Measurements from ENCODE around the gene PPP1R7. TPM values are rescaled to one million over a fixed set of nuclear protein-coding genes. Genes with fewer than 3 reads are reported as not detected.

Gene PPP1R7
- total RNA-seq, 2 donors from 2014 or later = 48.5 to 52.7 TPM

- Histone ChIP-seq H3K36me3 (ENCODE audit: control insufficient read depth, insufficient read depth, low read length) (peaks cover 13% of the 10 kb centered on the region), H3K9ac (ENCODE audit: extremely low read depth, low read length, poor library complexity, severe bottlenecking) (no peak overlapping the region), H3K27me3 (ENCODE audit: control insufficient read depth, insufficient read depth, low read length, poor library complexity, severe bottlenecking) (no peaks in the 10 kb centered on the region), H3K4me3 (ENCODE audit: low read length) (no peak overlapping the region), H3K27ac (ENCODE audit: low read depth, low read length) (no peak overlapping the region), H3K9me3 (ENCODE audit: control insufficient read depth, low read length) (peaks cover 6% of the 10 kb centered on the region), H3K4me1 (ENCODE audit: control insufficient read depth, insufficient read depth, low read length) (no peaks in the 10 kb centered on the region)
- 92 to 94% methylated on average over 11 to 16 of the region's 16 CpGs for WGBS, 2 experiments (ENCODE audit: insufficient coverage in 1 of 2, insufficient read length in 1 of 2)
- no peak for DNase-seq
- peaks cover 58% of the 10 kb centered on the region for H3K36me3 Mint-ChIP-seq (ENCODE audit: low read depth)
- H3K9me3 Mint-ChIP-seq = peaks cover 6% of the 10 kb centered on the region
- H3K4me3 Mint-ChIP-seq = no peak overlapping the region
- H3K4me1 Mint-ChIP-seq = no peaks in the 10 kb centered on the region
- no peaks in the 10 kb centered on the region for H3K27me3 Mint-ChIP-seq (ENCODE audit: insufficient read depth)
- H3K27ac Mint-ChIP-seq = no peak overlapping the region
- TF ChIP-seq, protein P1, sequence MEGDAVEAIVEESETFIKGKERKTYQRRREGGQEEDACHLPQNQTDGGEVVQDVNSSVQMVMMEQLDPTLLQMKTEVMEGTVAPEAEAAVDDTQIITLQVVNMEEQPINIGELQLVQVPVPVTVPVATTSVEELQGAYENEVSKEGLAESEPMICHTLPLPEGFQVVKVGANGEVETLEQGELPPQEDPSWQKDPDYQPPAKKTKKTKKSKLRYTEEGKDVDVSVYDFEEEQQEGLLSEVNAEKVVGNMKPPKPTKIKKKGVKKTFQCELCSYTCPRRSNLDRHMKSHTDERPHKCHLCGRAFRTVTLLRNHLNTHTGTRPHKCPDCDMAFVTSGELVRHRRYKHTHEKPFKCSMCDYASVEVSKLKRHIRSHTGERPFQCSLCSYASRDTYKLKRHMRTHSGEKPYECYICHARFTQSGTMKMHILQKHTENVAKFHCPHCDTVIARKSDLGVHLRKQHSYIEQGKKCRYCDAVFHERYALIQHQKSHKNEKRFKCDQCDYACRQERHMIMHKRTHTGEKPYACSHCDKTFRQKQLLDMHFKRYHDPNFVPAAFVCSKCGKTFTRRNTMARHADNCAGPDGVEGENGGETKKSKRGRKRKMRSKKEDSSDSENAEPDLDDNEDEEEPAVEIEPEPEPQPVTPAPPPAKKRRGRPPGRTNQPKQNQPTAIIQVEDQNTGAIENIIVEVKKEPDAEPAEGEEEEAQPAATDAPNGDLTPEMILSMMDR (conservative IDR thresholded peaks at IDR 0.05) = no peak
These were observed 26.3 kb upstream of the PPP1R7 start for GRCh38 chr2:241123816-241124536.

GRCh38 chr2:241125626-241126025 lies 24.6 kb upstream of the PPP1R7 start:
- Histone ChIP-seq H3K36me3 (ENCODE audit: control insufficient read depth, insufficient read depth, low read length) (peaks cover 15% of the 10 kb centered on the region), H3K27me3 (ENCODE audit: control insufficient read depth, insufficient read depth, low read length, poor library complexity, severe bottlenecking) (no peaks in the 10 kb centered on the region), H3K9me3 (ENCODE audit: control insufficient read depth, low read length) (peaks cover 4% of the 10 kb centered on the region), H3K9ac (ENCODE audit: extremely low read depth, low read length, poor library complexity, severe bottlenecking) (no peak overlapping the region), H3K27ac (ENCODE audit: low read depth, low read length) (no peak overlapping the region), H3K4me1 (ENCODE audit: control insufficient read depth, insufficient read depth, low read length) (no peaks in the 10 kb centered on the region), H3K4me3 (ENCODE audit: low read length) (no peak overlapping the region)
- peaks cover 3% of the 10 kb centered on the region for H3K9me3 Mint-ChIP-seq
- TF ChIP-seq, protein P1 (conservative IDR thresholded peaks at IDR 0.05) = no peak
- no peak overlapping the region for H3K27ac Mint-ChIP-seq
- H3K36me3 Mint-ChIP-seq (ENCODE audit: low read depth) = peaks cover 55% of the 10 kb centered on the region
- no peaks in the 10 kb centered on the region for H3K27me3 Mint-ChIP-seq (ENCODE audit: insufficient read depth)
- no peak for DNase-seq
- H3K4me1 Mint-ChIP-seq = no peaks in the 10 kb centered on the region
- H3K4me3 Mint-ChIP-seq = no peak overlapping the region
- 88 to 95% methylated on average over 2 to 13 of the region's 13 CpGs for WGBS, 2 experiments (ENCODE audit: insufficient coverage in 1 of 2, insufficient read length in 1 of 2)

GRCh38 chr2:241126201-241126611 lies 24.1 kb upstream of the PPP1R7 start:
- no peaks in the 10 kb centered on the region for H3K9me3 ChIP-seq (ENCODE audit: control insufficient read depth, low read length)
- H3K27me3 Mint-ChIP-seq (ENCODE audit: insufficient read depth) = no peaks in the 10 kb centered on the region
- H3K36me3 ChIP-seq (ENCODE audit: control insufficient read depth, insufficient read depth, low read length) = peaks cover 9% of the 10 kb centered on the region
- H3K4me3 Mint-ChIP-seq = no peak overlapping the region
- no peak overlapping the region for H3K27ac ChIP-seq (ENCODE audit: low read depth, low read length)
- H3K9ac ChIP-seq (ENCODE audit: extremely low read depth, low read length, poor library complexity, severe bottlenecking) = no peak overlapping the region
- TF ChIP-seq, protein P1 (conservative IDR thresholded peaks at IDR 0.05) = no peak
- no peaks in the 10 kb centered on the region for H3K9me3 Mint-ChIP-seq
- 93% methylated on average over 18 to 21 of the region's 21 CpGs for WGBS, 2 experiments (ENCODE audit: insufficient coverage in 1 of 2, insufficient read length in 1 of 2)
- H3K4me3 ChIP-seq (ENCODE audit: low read length) = no peak overlapping the region
- DNase-seq = no peak
- peaks cover 53% of the 10 kb centered on the region for H3K36me3 Mint-ChIP-seq (ENCODE audit: low read depth)
- H3K4me1 ChIP-seq (ENCODE audit: control insufficient read depth, insufficient read depth, low read length) = no peaks in the 10 kb centered on the region
- H3K27me3 ChIP-seq (ENCODE audit: control insufficient read depth, insufficient read depth, low read length, poor library complexity, severe bottlenecking) = no peaks in the 10 kb centered on the region
- H3K27ac Mint-ChIP-seq = no peak overlapping the region
- no peaks in the 10 kb centered on the region for H3K4me1 Mint-ChIP-seq

Measured in endodermal cell (in vitro differentiated cells).